Astrocyte of the cerebellum (primary cell): Measurements from ENCODE around the gene SAP30BP.

Source experiments
- DNase-seq: peaks from one replicate; pipeline ENCODE4 v3.0.0-alpha.2; 2011; ENCODE audit warnings: low read depth
- H3K4me3 ChIP-seq: 2 replicates; pipeline ENCODE4 v1.5.1; 2011; ENCODE audit warnings: mild to moderate bottlenecking, low read depth, low read length, moderate library complexity
- in situ Hi-C: cut with HindIII; loops from 2 replicates; pipeline ENCODE4 v1.10.0; 2017; ENCODE audit warnings: low sequenced_read_pairs
- TF ChIP-seq, protein P1 (sequence below): IDR thresholded peaks from 2 replicates; pipeline ENCODE4 v1.5.1; 2012; ENCODE audit warnings: low read length, low read depth, moderate library complexity, mild to moderate bottlenecking; ENCODE audit errors: missing control alignments

SAP30BP gene

DNA sequence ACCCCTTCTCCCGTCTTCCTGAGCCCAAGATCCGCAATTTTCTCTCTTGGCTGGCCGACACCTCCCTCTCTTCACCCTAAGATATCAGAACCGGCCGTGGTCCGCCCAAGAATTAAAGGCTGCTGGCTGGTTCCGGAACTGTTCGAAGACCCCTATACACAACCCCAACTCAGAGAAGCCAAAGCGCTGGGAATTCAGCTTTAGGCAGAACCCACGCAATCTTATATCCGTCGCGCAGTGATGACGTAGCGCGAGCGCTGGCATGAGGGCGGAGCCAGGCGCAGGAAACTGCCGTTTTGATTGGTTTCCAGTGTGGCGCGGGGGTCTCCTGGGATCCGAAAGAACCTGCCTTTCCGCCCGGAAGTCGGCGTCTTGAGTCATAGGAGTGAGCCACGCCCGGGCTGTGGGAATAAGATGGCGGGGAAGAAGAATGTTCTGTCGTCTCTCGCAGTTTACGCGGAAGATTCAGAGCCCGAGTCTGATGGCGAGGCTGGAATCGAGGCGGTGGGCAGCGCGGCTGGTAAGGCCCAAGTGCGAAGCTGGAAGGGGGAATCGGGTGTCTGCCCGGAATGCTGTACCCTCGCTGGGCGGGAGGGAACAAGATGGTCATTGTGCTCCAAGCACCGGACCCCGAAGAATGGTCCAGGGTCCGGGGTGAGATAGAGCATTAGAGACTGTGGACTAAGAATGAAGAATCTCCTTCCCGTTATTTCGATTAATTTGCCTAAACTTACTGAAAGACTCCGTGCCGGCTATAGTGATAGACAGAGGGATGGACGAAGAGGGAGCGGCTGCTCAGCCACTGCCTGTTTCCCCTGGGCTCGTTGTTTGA lies at the start of gene SAP30BP, which contains the start of gene RECQL5:
SAP30BP (plus strand) TSS at position 380 of the 832 bp plus-strand sequence; CDS start at position 415, 35 bp downstream.
RECQL5 (minus strand) TSS at position 196 of the 832 bp plus-strand sequence. CDS start 597 bp downstream, outside the sequence.
- DNase-seq, result peak; percentile 98
- TF ChIP-seq, protein P1, sequence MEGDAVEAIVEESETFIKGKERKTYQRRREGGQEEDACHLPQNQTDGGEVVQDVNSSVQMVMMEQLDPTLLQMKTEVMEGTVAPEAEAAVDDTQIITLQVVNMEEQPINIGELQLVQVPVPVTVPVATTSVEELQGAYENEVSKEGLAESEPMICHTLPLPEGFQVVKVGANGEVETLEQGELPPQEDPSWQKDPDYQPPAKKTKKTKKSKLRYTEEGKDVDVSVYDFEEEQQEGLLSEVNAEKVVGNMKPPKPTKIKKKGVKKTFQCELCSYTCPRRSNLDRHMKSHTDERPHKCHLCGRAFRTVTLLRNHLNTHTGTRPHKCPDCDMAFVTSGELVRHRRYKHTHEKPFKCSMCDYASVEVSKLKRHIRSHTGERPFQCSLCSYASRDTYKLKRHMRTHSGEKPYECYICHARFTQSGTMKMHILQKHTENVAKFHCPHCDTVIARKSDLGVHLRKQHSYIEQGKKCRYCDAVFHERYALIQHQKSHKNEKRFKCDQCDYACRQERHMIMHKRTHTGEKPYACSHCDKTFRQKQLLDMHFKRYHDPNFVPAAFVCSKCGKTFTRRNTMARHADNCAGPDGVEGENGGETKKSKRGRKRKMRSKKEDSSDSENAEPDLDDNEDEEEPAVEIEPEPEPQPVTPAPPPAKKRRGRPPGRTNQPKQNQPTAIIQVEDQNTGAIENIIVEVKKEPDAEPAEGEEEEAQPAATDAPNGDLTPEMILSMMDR, result no peak
- in situ Hi-C loops, result no loop called here
- H3K4me3 ChIP-seq, result peak within 1 kb of the TSS; percentile 75

DNA sequence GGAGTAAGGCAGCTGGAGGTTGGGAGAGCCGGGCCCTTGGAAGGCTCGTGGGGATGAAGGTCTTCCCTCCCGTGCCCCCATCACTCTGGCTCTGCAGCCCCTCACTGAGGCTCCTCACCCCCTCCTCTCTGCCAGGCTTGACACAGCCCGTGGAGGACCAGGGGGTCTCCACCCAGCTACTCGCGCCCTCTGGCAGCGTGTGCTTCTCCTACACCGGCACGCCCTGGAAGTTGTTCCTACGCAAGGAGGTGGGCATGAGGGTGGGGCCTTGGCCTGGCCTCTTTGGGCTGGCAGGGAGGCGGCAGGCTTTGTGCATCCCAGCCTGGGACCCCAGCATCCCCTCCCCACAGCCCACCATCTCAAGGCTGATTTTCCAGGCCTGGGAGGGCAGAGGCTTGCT lies 49.5 kb upstream of the SAP30BP start:
- TF ChIP-seq, protein P1, result no peak
- in situ Hi-C loops, result no loop called here
- no peak overlapping the region for H3K4me3 ChIP-seq
- DNase-seq, result no peak

DNA sequence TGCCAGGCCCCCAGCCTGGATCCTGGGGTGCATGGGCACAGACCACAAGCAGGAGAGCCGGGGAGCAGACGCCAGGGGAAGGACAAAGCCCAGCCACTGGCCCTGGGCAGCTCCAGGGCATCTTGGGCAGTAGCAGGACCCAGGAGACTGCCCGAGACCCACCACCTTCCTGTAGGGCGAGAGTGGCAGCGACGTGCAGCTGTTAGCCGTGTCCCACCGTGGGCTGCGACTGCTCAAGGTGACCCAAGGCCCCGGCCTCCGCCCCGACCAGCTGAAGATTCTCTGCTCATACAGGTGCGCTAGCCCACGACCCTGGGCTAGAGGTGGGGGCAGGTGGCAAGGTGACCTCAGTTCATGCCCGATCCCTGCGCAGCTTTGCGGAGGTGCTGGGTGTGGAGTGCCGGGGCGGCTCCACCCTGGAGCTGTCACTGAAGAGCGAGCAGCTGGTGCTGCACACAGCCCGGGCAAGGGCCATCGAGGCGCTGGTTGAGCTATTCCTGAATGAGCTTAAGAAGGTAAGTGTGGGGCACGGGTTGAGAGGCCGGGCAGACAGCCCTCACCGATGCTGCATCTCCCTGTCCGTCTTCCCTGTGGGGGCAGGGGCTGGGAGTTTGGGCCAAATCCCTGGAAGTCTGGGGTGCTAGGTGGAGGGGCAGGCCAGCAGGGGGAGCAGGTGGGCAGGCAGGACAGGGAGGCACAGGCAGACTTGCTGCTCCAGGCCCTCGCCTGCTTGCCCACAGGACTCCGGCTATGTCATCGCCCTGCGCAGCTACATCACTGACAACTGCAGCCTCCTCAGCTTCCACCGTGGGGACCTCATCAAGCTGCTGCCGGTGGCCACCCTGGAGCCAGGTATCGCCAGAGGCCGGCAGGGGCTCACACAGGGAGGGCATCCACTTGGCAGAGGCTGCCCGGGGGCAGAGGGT lies 47.4 kb upstream of the SAP30BP start:
- no peak overlapping the region for H3K4me3 ChIP-seq
- in situ Hi-C loops, result no loop called here
- DNase-seq, result no peak
- TF ChIP-seq, protein P1, result peak; percentile 64

DNA sequence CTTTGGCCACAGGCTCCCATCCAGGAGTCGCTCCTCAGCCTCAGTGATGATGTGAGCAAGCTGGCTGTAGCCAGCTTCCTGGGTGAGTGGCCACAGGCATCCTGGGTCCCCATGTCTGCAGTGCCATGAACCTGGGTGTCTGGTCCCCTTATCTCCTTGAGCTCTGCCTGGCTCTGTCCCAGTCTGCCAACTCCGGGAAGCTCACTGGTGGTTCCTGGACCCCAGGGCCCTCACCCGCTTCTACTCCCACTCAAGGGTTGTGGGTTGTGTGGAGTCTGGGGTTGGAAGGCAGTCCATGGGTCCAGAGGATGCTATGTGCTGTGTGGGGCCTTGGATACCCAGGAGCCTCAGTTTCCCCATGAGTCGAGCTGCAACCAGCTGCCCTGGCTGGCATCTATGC lies 45.6 kb upstream of the SAP30BP start:
- no peak overlapping the region for H3K4me3 ChIP-seq
- in situ Hi-C loops, result no loop called here
- DNase-seq, result no peak
- TF ChIP-seq, protein P1, result no peak

DNA sequence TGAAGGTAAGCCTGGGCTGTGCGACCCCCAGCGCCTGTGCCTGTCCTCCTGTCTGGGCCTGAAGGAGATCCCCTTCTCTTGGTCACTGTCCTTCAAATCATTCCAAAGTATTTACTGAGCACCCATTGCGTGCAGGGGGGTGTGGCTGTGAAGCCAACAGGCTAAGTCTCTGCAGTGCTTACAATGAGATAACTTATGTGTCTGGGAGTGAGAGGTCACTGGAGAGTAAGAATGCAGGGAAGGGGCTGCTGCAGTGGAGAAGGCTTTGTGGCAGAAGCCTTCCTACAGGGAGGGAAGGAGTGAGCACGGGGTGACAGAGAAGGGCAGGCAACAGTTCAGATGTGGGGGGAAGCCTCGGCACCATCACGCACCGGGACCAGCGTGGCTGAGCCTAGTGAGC lies 45.1 kb upstream of the SAP30BP start:
- in situ Hi-C loops, result no loop called here
- H3K4me3 ChIP-seq, result no peak overlapping the region
- TF ChIP-seq, protein P1, result no peak
- no peak for DNase-seq

DNA sequence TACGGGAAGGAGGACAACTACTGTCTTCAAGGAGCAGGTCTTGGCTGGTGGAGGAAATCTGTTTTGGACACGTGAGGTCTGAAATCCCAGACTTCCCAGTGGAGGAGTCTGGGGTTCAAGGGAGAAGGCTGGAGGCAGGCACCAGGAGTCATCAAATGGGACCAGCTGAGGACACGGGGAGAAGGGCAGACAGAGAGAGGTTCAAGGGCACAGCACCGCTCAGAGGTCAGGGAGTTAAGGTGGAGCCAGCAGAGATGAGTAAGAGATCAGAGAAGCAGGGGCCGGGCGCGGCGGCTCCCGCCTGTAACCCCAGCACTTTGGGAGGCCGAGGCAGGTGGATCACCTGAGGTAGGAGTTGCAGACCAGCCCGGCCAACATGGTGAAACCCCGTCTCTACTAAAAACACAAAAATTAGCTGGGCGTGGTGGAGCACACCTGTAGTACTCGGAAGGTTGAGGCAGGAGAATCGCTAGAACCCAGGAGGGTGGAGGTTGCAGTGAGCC lies 44.3 kb upstream of the SAP30BP start:
- in situ Hi-C loops, result no loop called here
- TF ChIP-seq, protein P1, result no peak
- no peak for DNase-seq
- H3K4me3 ChIP-seq, result no peak overlapping the region
